GM18502 (cell line): ENCODE results near the gene ANXA2R.
A peak's percentile ranks its signal among the peaks of the same experiment; 100 is the strongest.
"Not testable (repeated sequence)": the region's sequence is repeated elsewhere in the genome, so short reads cannot be mapped to it uniquely, and the experiment has no call there.

ENCODE experiments used
- ATAC-seq: cut with Tn5 transposase; IDR thresholded peaks from one replicate; pipeline ENCODE4 v1.9.1; 2021; ENCODE audit warnings: mild to moderate bottlenecking; ENCODE audit not compliant: unreplicated experiment, poor library complexity

ANXA2R gene

GRCh38 chr5:43040287-43041098, at the start of gene ANXA2R:
ANXA2R (minus strand) TSS chr5:43040319; CDS start chr5:43040046, 273 bp downstream.
- peak; percentile 53 for ATAC-seq

DNA sequence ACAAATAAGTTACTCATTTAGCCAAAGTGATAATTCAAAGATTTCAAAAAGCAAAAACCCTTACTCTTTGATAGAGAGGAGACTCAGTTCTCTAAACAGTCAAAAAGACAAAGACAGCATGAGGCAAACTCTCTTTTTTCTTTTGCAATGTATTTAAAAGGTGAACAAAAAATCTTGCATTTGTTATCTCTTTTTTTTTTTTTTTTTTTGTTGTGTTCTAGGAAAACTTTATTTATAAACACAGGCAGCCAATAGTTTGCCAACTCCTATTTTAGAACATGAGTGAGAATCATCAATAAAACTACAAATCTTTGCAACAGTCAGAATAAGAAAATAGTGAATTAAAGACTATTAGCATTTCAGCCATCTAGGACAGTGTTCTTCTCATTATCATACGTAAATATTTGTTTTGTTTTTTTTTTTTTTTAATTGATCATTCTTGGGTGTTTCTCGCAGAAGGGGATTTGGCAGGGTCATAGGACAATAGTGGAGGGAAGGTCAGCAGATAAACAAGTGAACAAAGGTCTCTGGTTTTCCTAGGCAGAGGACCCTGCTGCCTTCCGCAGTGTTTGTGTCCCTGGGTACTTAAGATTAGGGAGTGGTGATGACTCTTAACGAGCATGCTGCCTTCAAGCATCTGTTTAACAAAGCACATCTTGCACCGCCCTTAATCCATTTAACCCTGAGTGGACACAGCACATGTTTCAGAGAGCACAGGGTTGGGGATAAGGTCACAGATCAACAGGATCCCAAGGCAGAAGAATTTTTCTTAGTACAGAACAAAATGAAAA, 46.2 kb upstream of the ANXA2R start:
- not testable (repeated sequence) for ATAC-seq

- ATAC-seq: no peak
Observed at GRCh38 chr5:43085453-43085852, 45.3 kb upstream of the ANXA2R start.

DNA sequence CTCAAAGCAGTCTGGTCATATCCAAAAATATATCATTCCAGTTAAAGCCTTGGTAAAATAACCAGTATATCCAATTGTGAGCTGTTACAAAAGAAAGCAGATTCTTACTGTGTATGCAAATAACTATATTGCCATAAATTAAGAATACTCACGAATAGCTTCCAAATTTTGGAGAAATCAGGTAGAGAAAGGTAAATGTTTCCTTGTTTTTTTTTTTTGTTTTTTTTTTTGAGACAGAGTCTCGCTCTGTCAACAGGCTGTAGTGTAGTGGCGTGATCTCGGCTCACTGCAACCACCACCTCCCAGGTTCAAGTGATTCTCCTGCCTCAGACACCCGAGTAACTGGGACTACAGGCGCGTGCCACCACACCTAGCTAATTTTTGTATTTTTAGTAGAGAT, 44.3 kb upstream of the ANXA2R start:
- ATAC-seq: not testable (repeated sequence)

DNA sequence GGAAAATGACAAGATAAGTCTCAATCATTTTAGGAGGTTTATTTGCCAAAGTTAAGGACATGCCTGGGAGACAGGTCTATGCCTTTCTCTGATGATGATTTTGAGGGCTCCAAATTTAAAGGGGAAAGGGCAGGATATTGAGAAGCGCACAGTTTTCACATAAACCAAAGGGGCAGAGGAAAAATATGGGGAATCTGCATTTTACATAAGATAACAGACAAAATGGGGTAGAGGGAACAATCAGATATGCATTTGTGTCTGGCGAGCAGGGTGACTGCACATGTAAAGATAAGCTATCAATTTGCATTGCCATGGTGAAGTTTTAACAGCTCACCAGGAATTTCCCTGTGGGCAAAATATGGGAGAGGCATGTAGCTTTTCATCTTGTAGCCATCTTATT, 41.2 kb upstream of the ANXA2R start:
- ATAC-seq: not testable (repeated sequence)

DNA sequence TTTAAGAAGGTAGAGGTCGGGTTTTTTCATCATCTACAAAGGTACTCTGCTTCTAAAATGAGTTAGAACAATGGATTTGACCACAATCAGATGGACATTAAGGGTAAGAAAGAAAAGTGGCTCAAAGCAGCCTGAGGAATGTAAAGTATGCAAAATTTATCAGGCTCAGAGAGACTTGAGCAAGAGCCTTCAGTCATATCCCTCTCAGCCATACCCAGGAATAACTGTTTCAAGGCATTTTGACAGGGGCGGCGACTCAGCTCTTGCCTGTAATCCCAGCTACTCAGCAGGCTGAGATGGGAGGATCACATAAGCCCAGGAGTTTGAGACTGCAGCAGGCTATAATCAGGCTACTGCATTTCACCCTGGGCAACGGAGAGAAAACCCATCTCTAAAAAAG, 38.8 kb upstream of the ANXA2R start:
- no peak for ATAC-seq

DNA sequence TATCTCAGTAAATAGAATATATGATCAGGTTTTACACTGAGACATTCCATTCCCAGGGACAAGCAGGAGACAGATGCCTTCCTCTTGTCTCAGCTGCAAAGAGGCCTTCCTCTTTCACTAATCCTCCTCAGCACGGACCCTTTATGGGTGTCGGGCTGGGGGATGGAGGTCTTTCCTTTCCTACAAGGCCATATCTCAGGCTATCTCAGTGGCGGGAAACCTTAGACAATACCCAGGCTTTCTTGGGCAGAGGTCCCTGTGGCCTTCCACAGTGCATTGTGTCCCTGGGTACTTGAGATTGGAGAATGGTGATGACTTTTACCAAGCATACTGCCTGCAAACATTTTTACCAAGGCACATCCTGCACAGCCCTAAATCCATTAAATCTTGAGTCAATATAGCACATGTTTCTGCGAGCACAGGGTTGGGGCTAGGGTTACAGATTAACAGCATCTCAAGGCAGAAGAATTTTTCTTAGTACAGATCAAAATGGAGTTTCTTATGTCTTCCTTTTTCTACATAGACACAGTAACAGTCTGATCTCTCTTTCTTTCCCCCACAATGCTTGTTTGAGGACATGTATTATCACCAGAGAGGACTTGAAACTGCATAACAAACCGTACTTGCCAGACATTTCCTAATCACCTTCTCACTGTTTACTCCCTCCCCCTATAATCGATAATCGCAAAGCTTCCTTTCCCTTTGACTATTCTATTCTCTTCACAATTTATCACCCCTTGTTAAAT, 37.5 kb upstream of the ANXA2R start:
- ATAC-seq: not testable (repeated sequence)

DNA sequence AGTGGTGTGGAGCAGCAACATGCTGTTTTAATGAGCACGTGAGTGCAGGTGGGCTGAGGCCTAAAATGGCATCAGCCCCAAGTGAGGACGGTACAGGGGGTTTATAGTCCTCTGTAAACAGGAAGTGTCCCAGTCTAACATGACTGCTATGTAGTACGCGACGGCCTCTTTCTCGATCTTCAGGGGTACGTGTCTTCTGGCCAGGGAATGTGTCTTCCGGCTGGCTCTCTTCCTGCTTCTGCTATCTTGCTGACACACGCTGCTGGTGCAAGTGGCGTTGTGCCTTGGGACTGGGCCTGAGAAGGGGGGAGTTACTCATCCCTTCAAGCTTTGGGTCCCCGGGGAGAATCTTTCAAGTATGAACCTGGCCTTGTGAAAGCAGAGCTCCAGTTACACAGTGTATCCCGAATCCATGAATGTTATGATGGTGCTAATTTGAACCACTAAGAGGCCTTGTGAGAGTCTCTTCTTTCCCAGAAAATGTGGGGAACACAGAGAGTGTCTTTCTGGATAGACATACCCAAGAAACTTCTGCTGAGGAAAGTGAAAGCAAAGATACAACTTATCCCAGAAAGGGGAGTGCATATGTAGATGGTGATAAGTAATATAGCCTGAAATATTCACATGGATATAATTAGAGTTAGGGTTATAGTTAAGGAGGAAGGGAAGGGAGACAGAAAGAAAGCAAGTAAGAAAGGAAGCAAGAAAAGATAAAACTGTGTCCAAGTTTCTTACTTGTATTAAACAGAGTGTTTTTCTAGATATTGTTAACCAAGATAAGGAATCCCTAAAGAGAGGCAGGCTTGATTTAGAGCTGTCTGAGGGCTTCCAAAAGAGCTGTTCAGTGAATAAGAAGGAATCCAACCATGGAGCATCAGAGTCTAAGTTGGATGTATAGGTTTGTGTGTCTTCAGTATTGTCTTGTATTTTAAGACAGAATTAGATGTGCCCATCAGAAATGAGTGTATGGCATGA, 35.5 kb upstream of the ANXA2R start:
- ATAC-seq: no peak

- no peak for ATAC-seq
Observed at GRCh38 chr5:43074987-43075318, 34.8 kb upstream of the ANXA2R start.

GRCh38 chr5:43073597-43074546, 33.8 kb upstream of the ANXA2R start:
- peak; percentile 55 for ATAC-seq

DNA sequence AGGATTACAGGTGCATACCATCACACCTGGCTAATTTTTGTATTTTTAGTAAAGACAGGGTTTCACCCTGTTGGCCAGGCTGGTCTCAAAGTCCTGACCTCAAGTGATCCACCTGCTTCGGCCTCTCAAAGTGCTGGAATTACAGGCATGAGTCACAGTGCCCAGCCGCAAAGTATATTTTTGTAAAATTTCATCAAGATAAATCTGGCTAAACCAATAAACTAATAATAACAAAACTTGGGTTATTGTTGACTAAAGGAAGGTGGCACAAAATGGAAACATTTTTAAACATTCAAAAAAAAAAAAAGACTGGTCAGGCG, 29.2 kb upstream of the ANXA2R start:
- ATAC-seq: not testable (repeated sequence)

DNA sequence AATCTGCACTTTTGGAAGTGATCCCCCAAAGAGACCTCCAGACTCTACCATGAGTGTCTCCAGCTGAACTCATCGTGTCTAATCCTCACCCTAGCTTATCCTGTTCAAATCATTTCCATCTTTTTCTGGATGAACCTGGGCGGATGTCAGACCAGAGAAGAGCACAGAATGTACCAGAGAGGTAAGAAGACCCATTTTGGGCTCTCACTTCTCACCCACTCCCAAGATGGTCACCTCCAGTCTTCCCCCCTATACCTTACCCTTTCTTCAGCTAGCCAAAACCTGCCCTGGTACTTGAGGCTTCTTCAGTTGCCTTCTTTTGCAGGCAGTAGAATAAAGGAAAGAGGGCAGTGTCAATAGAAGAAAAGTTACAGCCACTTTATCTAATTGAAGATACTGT, 27.9 kb upstream of the ANXA2R start:
- ATAC-seq: no peak

DNA sequence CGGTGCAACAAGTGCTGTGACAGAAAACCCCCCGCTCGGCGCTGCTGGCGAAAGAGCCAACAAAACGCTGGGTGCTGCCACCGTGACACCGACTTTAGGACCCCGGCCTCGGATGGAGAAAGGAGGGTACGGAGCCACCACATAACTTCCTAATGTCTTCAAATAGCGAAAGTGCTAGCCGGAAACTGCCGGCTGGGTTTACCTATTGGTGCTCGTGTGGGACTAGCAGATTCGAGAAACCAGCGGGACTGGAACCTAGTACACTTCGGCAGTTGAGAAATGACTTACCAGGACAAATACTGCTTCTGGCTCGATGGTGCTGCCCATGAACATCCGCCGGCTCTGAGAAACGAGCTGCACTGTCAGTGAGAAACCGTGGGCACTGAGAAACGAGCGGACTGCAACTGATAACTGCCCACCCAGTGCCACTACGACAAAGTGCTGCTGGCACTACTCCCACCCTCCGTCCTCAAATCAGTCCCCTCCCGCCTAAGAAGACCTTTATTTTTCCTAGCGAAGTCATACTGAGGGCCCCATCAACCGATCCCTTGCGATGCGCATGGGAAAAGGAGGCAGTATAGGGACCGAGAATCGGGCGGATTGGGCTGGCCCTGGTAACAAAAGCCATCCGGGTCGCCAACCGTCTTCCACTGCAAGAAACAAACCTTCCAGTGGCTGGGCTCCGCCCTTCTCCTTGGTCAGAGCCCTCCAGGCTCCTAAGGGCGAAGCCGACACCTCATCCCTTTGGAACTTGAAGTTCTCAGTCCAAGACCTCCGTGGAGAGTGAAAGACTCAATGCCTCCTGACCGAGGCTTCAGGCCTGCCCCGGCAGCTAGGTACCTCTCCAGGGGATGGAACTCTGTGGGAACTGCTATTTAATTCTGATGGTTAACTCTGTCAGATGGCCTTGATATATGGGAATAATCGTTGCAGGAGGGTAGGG, 27.0 kb upstream of the ANXA2R start:
- peak; percentile 41 for ATAC-seq

DNA sequence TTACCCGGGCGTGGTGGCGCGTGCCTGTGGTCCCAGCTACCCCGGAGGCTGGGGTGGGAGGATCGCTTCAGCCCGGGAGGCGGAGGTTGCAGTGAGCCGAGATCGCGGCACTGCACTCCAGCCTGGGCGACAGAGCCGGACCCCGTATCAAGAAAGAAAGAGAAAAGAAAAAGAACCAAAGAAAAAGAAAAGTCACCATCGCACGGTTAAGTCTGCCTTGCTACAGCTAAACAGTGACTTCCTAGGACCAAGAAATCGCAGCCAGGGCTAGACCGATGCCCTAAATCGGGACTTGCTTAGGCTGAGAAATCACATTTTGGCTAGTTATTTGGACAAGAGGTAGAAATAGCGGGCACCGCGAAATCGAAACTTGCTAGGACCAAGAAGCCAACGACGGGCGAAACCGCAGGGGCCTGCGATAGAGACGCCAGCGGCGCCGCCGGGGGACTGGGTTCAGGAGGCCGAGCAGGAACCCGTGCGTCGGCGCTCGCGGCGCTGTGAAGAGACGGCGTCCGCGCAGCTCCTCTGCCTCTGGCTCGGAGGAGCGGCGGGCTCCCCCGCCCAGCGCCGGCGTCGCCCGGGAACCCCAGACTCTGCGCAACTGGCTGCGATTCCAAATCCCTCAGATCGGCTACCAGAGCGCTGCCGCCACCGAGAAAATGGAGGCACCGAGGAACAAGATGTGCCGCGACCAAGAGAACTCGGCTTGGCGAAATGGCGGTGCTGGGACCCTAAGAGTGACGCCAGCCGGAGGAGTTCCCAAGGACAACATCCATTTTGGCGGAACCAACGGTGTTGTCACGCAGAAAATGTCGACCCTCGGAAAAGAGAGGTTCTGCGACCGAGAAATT, 26.1 kb upstream of the ANXA2R start:
- peak; percentile 29 for ATAC-seq

DNA sequence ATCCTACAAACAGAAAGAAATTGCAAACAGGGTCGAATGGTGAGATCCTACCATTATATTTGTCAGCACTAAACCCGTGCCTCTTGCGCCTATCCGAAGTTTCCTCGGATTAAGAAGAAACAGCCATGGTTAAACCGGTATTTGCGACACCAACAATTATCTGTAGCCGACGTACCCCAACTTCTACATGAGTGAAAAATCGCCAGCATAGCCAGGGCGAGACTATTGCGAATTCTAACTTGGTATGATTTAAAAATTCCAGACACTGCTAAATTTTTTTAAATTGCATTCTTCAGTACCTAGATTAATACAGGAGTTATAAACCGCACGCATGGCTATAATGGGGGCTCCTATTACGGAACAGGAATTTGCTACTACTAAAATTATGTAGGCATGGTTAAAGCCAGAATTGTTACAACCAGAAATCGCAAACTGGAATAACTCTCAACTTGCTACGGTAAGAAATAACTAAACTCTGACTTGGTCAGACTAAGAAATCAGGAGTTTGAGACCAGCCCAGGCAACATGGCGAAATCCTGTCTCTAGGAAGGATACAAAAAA, 25.3 kb upstream of the ANXA2R start:
- ATAC-seq: no peak

GRCh38 chr5:43063721-43064171, 23.6 kb upstream of the ANXA2R start:
- ATAC-seq: no peak
